D721Med (cell line): ENCODE data around the gene PHF1.

Source experiments
- DNase-seq: peaks from one replicate; pipeline ENCODE4 v3.0.0; 2011; ENCODE audit warnings: low spot score; ENCODE audit not compliant: insufficient read length
- FAIRE-seq: peaks from 2 replicates; lab custom pipeline; 2011; peaks lifted over from hg19 to GRCh38; lab: Jason Lieb, UNC
- CTCF ChIP-seq: IDR thresholded peaks from 2 replicates; pipeline ENCODE4 v1.5.1; 2012; ENCODE audit warnings: mild to moderate bottlenecking, control low read depth; ENCODE audit not compliant: insufficient read depth; ENCODE audit errors: missing control alignments

Gene PHF1

DNA sequence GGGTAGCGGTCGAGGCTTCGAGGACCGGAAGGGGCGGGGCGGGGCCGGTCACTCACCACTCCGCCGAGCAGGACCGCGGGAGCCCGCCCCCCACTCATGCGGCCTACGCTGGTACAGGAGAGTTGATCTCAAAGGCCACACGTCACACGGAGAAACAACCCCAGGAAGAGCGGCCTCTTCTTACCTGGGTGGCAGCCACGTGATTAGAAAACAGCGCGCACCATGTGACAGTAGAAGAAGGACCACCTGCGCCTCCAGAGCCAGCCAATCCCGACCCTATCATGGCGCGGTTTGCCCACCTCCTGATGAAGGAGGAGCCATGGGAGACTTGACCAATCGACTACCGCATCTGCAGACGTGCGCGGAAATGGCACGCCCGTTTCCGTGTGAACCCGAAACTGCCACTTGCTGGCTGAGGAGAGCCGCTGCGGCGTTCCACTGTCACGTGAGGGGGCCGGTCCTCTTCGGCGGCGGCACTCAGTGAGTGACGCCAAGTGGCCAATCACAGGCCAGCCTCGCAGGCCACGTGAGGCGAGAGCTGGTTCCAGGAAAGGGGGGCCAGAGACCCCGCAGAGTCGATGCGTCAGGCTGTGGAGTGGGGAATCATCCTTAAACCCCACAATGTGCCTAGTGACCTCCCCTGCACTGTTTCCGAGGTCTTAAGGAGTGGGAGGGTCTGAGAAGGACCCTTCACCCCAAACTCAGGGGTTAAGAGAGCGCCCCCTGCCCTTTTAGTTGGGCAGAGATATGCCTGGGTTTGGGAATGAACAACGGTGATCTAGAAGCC, 7.3 kb downstream of the PHF1 start, which contains the start of gene CUTA:
CUTA (minus strand) TSS at position 205 of the 787 bp plus-strand sequence; CDS start at position 98, 107 bp downstream.
- DNase-seq (peak; percentile 90), FAIRE-seq (peak; percentile 32)
- peak; percentile 36 for TF ChIP-seq CTCF

DNA sequence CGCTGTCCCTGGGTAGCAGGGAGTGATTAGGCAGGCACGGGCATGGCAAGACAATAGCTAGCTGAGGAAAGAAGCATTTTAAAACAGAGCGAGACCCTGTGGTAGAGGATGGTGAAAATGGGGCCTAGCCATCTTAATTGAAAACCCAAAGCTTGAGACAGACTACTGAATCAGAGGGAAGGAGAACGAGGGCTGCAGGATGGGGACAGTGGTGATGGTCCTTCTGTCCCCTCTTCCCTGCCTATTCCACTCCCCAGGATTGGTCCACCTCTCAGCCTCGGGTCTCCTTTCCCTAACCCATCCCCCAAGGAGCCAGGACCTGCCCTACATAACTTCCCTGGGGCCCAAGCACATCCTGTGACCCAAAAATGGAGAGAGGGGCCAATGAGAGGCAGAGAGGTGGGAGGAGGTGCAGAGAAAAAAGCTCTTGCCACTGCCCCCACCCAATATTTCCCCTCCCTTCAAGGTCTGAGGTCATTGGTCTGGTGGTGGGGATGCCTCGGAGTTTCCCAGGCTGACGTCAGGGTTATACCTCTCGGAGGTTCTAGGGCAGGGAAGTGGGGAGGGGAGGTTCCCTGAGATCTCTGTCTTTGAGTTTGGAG, 8.0 kb downstream of the PHF1 start:
- DNase-seq (no peak), FAIRE-seq (no peak)
- TF ChIP-seq CTCF = no peak

- no peak for FAIRE-seq
- DNase-seq = no peak
- no peak for TF ChIP-seq CTCF
These were observed 9.0 kb downstream of the PHF1 start, which contains the start of gene SYNGAP1 for GRCh38 chr6:33419580-33420490. SYNGAP1 (plus strand) TSS chr6:33420065; CDS start chr6:33420265, 200 bp downstream.

- no peak for DNase-seq
- TF ChIP-seq CTCF = no peak
- no peak for FAIRE-seq
These were observed 9.9 kb downstream of the PHF1 start for GRCh38 chr6:33420491-33421343.

GRCh38 chr6:33421344-33421643, 10.5 kb downstream of the PHF1 start:
- no peak for FAIRE-seq
- no peak for TF ChIP-seq CTCF
- no peak for DNase-seq

GRCh38 chr6:33423777-33424176, 13.0 kb downstream of the PHF1 start:
- no peak for TF ChIP-seq CTCF
- no peak for DNase-seq
- no peak for FAIRE-seq
